Measurements from ENCODE around the gene GHRHR.

GHRHR gene

GRCh38 chr7:31003097-31003496, 39.3 kb downstream of the GHRHR start:
- peaks cover 18% of the 10 kb centered on the region for H3K27me3 Mint-ChIP-seq
- H3K4me3 Mint-ChIP-seq: no peak overlapping the region
- intact Hi-C loops (cut with micrococcal nuclease): no loop called here
- no peaks in the 10 kb centered on the region for H3K9me3 Mint-ChIP-seq
- peaks cover 12% of the 10 kb centered on the region for H3K4me1 Mint-ChIP-seq (ENCODE audit: low read depth)
- H3K36me3 Mint-ChIP-seq (ENCODE audit: low read depth): no peaks in the 10 kb centered on the region
- H3K27ac Mint-ChIP-seq: no peak overlapping the region

GRCh38 chr7:31003721-31004120, 40.0 kb downstream of the GHRHR start:
- intact Hi-C loops (cut with micrococcal nuclease): no loop called here
- Mint-ChIP-seq H3K36me3 (ENCODE audit: low read depth) (no peaks in the 10 kb centered on the region), H3K27me3 (peaks cover 21% of the 10 kb centered on the region), H3K9me3 (no peaks in the 10 kb centered on the region), H3K4me1 (ENCODE audit: low read depth) (peaks cover 12% of the 10 kb centered on the region), H3K27ac (no peak overlapping the region), H3K4me3 (no peak overlapping the region)

- no peaks in the 10 kb centered on the region for H3K36me3 Mint-ChIP-seq (ENCODE audit: low read depth)
- H3K4me3 Mint-ChIP-seq: no peak overlapping the region
- peaks cover 24% of the 10 kb centered on the region for H3K27me3 Mint-ChIP-seq
- H3K4me1 Mint-ChIP-seq (ENCODE audit: low read depth): peaks cover 12% of the 10 kb centered on the region
- no peaks in the 10 kb centered on the region for H3K9me3 Mint-ChIP-seq
- H3K27ac Mint-ChIP-seq: no peak overlapping the region
- intact Hi-C loops (cut with micrococcal nuclease): no loop called here
Measured at GRCh38 chr7:31004393-31004792, 40.6 kb downstream of the GHRHR start.

- H3K27me3 Mint-ChIP-seq: peaks cover 27% of the 10 kb centered on the region
- intact Hi-C loops (cut with micrococcal nuclease): no loop called here
- H3K4me3 Mint-ChIP-seq: no peak overlapping the region
- no peaks in the 10 kb centered on the region for H3K36me3 Mint-ChIP-seq (ENCODE audit: low read depth)
- no peaks in the 10 kb centered on the region for H3K4me1 Mint-ChIP-seq (ENCODE audit: low read depth)
- no peak overlapping the region for H3K27ac Mint-ChIP-seq
- H3K9me3 Mint-ChIP-seq: no peaks in the 10 kb centered on the region
Measured at GRCh38 chr7:31006857-31007256, 43.1 kb downstream of the GHRHR start.

- H3K27ac Mint-ChIP-seq: no peak overlapping the region
- no peaks in the 10 kb centered on the region for H3K4me1 Mint-ChIP-seq (ENCODE audit: low read depth)
- H3K4me3 Mint-ChIP-seq: no peak overlapping the region
- H3K27me3 Mint-ChIP-seq: peaks cover 24% of the 10 kb centered on the region
- intact Hi-C loops (cut with micrococcal nuclease): no loop called here
- H3K36me3 Mint-ChIP-seq (ENCODE audit: low read depth): no peaks in the 10 kb centered on the region
- H3K9me3 Mint-ChIP-seq: no peaks in the 10 kb centered on the region
Measured at GRCh38 chr7:31007634-31008033, 43.9 kb downstream of the GHRHR start.

GRCh38 chr7:31014826-31015225, 51.1 kb downstream of the GHRHR start:
- H3K4me1 Mint-ChIP-seq (ENCODE audit: low read depth): no peaks in the 10 kb centered on the region
- no peaks in the 10 kb centered on the region for H3K36me3 Mint-ChIP-seq (ENCODE audit: low read depth)
- H3K4me3 Mint-ChIP-seq: no peak overlapping the region
- no peaks in the 10 kb centered on the region for H3K9me3 Mint-ChIP-seq
- H3K27ac Mint-ChIP-seq: no peak overlapping the region
- peaks cover 5% of the 10 kb centered on the region for H3K27me3 Mint-ChIP-seq
- intact Hi-C loops (cut with micrococcal nuclease): no loop called here

- peaks cover 4% of the 10 kb centered on the region for H3K27me3 Mint-ChIP-seq
- H3K36me3 Mint-ChIP-seq (ENCODE audit: low read depth): no peaks in the 10 kb centered on the region
- intact Hi-C loops (cut with micrococcal nuclease): no loop called here
- H3K4me1 Mint-ChIP-seq (ENCODE audit: low read depth): no peaks in the 10 kb centered on the region
- no peaks in the 10 kb centered on the region for H3K9me3 Mint-ChIP-seq
- no peak overlapping the region for H3K27ac Mint-ChIP-seq
- H3K4me3 Mint-ChIP-seq: no peak overlapping the region
Measured at GRCh38 chr7:31017032-31017675, 53.4 kb downstream of the GHRHR start.

- no peak overlapping the region for H3K4me3 Mint-ChIP-seq
- intact Hi-C loops (cut with micrococcal nuclease): no loop called here
- H3K27ac Mint-ChIP-seq: no peak overlapping the region
- peaks cover 4% of the 10 kb centered on the region for H3K27me3 Mint-ChIP-seq
- H3K36me3 Mint-ChIP-seq (ENCODE audit: low read depth): no peaks in the 10 kb centered on the region
- H3K4me1 Mint-ChIP-seq (ENCODE audit: low read depth): no peaks in the 10 kb centered on the region
- H3K9me3 Mint-ChIP-seq: no peaks in the 10 kb centered on the region
Measured at GRCh38 chr7:31017721-31018120, 54.0 kb downstream of the GHRHR start.

- intact Hi-C loops (cut with micrococcal nuclease): no loop called here
- Mint-ChIP-seq H3K4me1 (ENCODE audit: low read depth) (no peaks in the 10 kb centered on the region), H3K27me3 (no peaks in the 10 kb centered on the region), H3K4me3 (no peak overlapping the region), H3K36me3 (ENCODE audit: low read depth) (no peaks in the 10 kb centered on the region), H3K27ac (no peak overlapping the region), H3K9me3 (no peaks in the 10 kb centered on the region)
Measured at GRCh38 chr7:31019509-31019908, 55.8 kb downstream of the GHRHR start.

- H3K9me3 Mint-ChIP-seq: no peaks in the 10 kb centered on the region
- H3K27me3 Mint-ChIP-seq: no peaks in the 10 kb centered on the region
- H3K4me3 Mint-ChIP-seq: no peak overlapping the region
- no peak overlapping the region for H3K27ac Mint-ChIP-seq
- no peaks in the 10 kb centered on the region for H3K36me3 Mint-ChIP-seq (ENCODE audit: low read depth)
- no peaks in the 10 kb centered on the region for H3K4me1 Mint-ChIP-seq (ENCODE audit: low read depth)
- intact Hi-C loops (cut with micrococcal nuclease): no loop called here
Measured at GRCh38 chr7:31020161-31020560, 56.4 kb downstream of the GHRHR start.

- Mint-ChIP-seq H3K9me3 (no peaks in the 10 kb centered on the region), H3K4me1 (ENCODE audit: low read depth) (no peaks in the 10 kb centered on the region), H3K36me3 (ENCODE audit: low read depth) (no peaks in the 10 kb centered on the region), H3K4me3 (no peak overlapping the region), H3K27me3 (peaks cover 2% of the 10 kb centered on the region), H3K27ac (no peak overlapping the region)
- intact Hi-C loops (cut with micrococcal nuclease): no loop called here
Measured at GRCh38 chr7:31020652-31021051, 56.9 kb downstream of the GHRHR start.

- H3K4me1 Mint-ChIP-seq (ENCODE audit: low read depth): no peaks in the 10 kb centered on the region
- intact Hi-C loops (cut with micrococcal nuclease): no loop called here
- no peaks in the 10 kb centered on the region for H3K36me3 Mint-ChIP-seq (ENCODE audit: low read depth)
- H3K4me3 Mint-ChIP-seq: no peak overlapping the region
- no peaks in the 10 kb centered on the region for H3K9me3 Mint-ChIP-seq
- H3K27me3 Mint-ChIP-seq: peaks cover 12% of the 10 kb centered on the region
- H3K27ac Mint-ChIP-seq: no peak overlapping the region
Measured at GRCh38 chr7:31022117-31022516, 58.4 kb downstream of the GHRHR start.

- H3K9me3 Mint-ChIP-seq: no peaks in the 10 kb centered on the region
- no peak overlapping the region for H3K27ac Mint-ChIP-seq
- intact Hi-C loops (cut with micrococcal nuclease): no loop called here
Measured at GRCh38 chr7:31022726-31023125, 59.0 kb downstream of the GHRHR start.

GRCh38 chr7:31023877-31024276, 60.1 kb downstream of the GHRHR start:
- Mint-ChIP-seq H3K4me1 (ENCODE audit: low read depth) (no peaks in the 10 kb centered on the region), H3K27me3 (peaks cover 14% of the 10 kb centered on the region), H3K4me3 (no peak overlapping the region), H3K27ac (no peak overlapping the region), H3K9me3 (no peaks in the 10 kb centered on the region), H3K36me3 (ENCODE audit: low read depth) (no peaks in the 10 kb centered on the region)
- intact Hi-C loops (cut with micrococcal nuclease): no loop called here

More at GRCh38 chr7:31022726-31023125, 59.0 kb downstream of the GHRHR start:
- Mint-ChIP-seq H3K4me1 (ENCODE audit: low read depth) (no peaks in the 10 kb centered on the region), H3K4me3 (no peak overlapping the region), H3K36me3 (ENCODE audit: low read depth) (no peaks in the 10 kb centered on the region), H3K27me3 (peaks cover 14% of the 10 kb centered on the region)

Data from dendritic cell treated with granulocyte-macrophage colony-stimulating factor and Interleukin-4, amounts not matched to agents 40 ng/mL and 50 ng/mL, for 4 days (primary cell).